Neural progenitor cell (in vitro differentiated cells): ENCODE results near the gene OR2T34. TPM values are rescaled to one million over a fixed set of nuclear protein-coding genes. Genes with fewer than 3 reads are reported as not detected.

Experiments used
- DNase-seq: peaks from one replicate; pipeline ENCODE4 v3.0.0-alpha.2; 2016; ENCODE audit warnings: low spot score
- H2AFZ ChIP-seq: fragments of 200-600 bp; sonication (generic); replicated peaks from 2 replicates; pipeline ENCODE4 v1.6.1; 2016; ENCODE audit warnings: antibody characterized with exemption
- H3F3A ChIP-seq: fragments of 200-600 bp; sonication (generic); 2 replicates; pipeline ENCODE4 v1.6.1; 2016; ENCODE audit warnings: antibody characterized with exemption, low read depth
- H3K27ac ChIP-seq: fragments of 200-600 bp; sonication (generic); 2 replicates; pipeline ENCODE4 v1.5.1; 2016; ENCODE audit warnings: mild to moderate bottlenecking
- H3K27me3 ChIP-seq: fragments of 200-600 bp; sonication (generic); 2 replicates; pipeline ENCODE4 v1.6.1; 2016; ENCODE audit warnings: mild to moderate bottlenecking, moderate library complexity
- H3K36me3 ChIP-seq: fragments of 200-600 bp; sonication (generic); 2 replicates; pipeline ENCODE4 v1.5.1; 2016
- H3K4me1 ChIP-seq: fragments of 200-600 bp; sonication (generic); 2 replicates; pipeline ENCODE4 v1.6.1; 2016; ENCODE audit warnings: mixed run types
- H3K4me2 ChIP-seq: fragments of 200-600 bp; sonication (generic); 2 replicates; pipeline ENCODE4 v1.6.1; 2016
- H3K4me3 ChIP-seq: fragments of 200-600 bp; sonication (generic); 2 replicates; pipeline ENCODE4 v1.5.1; 2016
- H3K79me2 ChIP-seq: fragments of 200-600 bp; sonication (generic); 2 replicates; pipeline ENCODE4 v1.6.1; 2016; ENCODE audit warnings: low read depth
- H3K9ac ChIP-seq: fragments of 200-600 bp; sonication (generic); 2 replicates; pipeline ENCODE4 v1.6.1; 2016
- H3K9me3 ChIP-seq: fragments of 200-600 bp; sonication (generic); 2 replicates; pipeline ENCODE4 v1.5.1; 2016; ENCODE audit warnings: low read depth
- H4K20me1 ChIP-seq: fragments of 200-600 bp; sonication (generic); 2 replicates; pipeline ENCODE4 v1.6.1; 2016; ENCODE audit warnings: low read depth
- H3K27ac Mint-ChIP-seq: 3 replicates; pipeline ENCODE4 v1.8.0; 2021; ENCODE audit warnings: mixed read lengths
- H3K27me3 Mint-ChIP-seq: 2 replicates; pipeline ENCODE4 v1.8.0; 2022; ENCODE audit warnings: low read depth, mild to moderate bottlenecking, inconsistent platforms, moderate library complexity, mixed read lengths; ENCODE audit not compliant: insufficient read depth
- H3K36me3 Mint-ChIP-seq: 3 replicates; pipeline ENCODE4 v1.8.0; 2021; ENCODE audit warnings: mixed read lengths
- H3K4me1 Mint-ChIP-seq: 3 replicates; pipeline ENCODE4 v1.8.0; 2021; ENCODE audit warnings: mixed read lengths
- H3K4me3 Mint-ChIP-seq: 3 replicates; pipeline ENCODE4 v1.8.0; 2021; ENCODE audit warnings: mild to moderate bottlenecking, moderate library complexity, mixed read lengths
- H3K9me3 Mint-ChIP-seq: 3 replicates; pipeline ENCODE4 v1.8.0; 2020; ENCODE audit warnings: mixed read lengths
- EZH2 ChIP-seq: fragments of 200-600 bp; sonication (generic); IDR thresholded peaks from 2 replicates; pipeline ENCODE4 v1.6.1; 2017; ENCODE audit warnings: antibody characterized with exemption, mild to moderate bottlenecking, moderate library complexity
- EZH2phosphoT487 ChIP-seq: fragments of 200-600 bp; sonication (generic); IDR thresholded peaks from 2 replicates; pipeline ENCODE4 v1.6.1; 2017; ENCODE audit warnings: antibody characterized with exemption
- total RNA-seq: library from RNA; depleted of rRNA; stranded (reverse); fragments of >200 nt; gene quantifications from 2 replicates; pipeline ENCODE4 v1.2.3, GENCODE V29; 2015; ENCODE audit warnings: low replicate concordance
- TF ChIP-seq, protein P1 (sequence below): fragments of 200-600 bp; sonication (generic); IDR thresholded peaks from 2 replicates; pipeline ENCODE4 v1.5.1; 2017; ENCODE audit warnings: antibody characterized with exemption, mild to moderate bottlenecking

The OR2T34 gene
- total RNA-seq, 1 donor from 2014 or later: not detected

GRCh38 chr1:248610301-248610700 is 35.7 kb upstream of the OR2T34 start:
- H3K4me3 Mint-ChIP-seq: no peak overlapping the region
- Histone ChIP-seq H3K9ac (no peak overlapping the region), H4K20me1 (no peaks in the 10 kb centered on the region), H2AFZ (no peak overlapping the region), H3K9me3 (peaks cover 45% of the 10 kb centered on the region), H3K27me3 (no peaks in the 10 kb centered on the region), H3K36me3 (no peaks in the 10 kb centered on the region), H3K4me3 (no peak overlapping the region), H3K4me1 (no peaks in the 10 kb centered on the region), H3F3A (no peaks in the 10 kb centered on the region), H3K27ac (no peak overlapping the region), H3K4me2 (no peak overlapping the region), H3K79me2 (no peaks in the 10 kb centered on the region)
- TF ChIP-seq, protein P1, sequence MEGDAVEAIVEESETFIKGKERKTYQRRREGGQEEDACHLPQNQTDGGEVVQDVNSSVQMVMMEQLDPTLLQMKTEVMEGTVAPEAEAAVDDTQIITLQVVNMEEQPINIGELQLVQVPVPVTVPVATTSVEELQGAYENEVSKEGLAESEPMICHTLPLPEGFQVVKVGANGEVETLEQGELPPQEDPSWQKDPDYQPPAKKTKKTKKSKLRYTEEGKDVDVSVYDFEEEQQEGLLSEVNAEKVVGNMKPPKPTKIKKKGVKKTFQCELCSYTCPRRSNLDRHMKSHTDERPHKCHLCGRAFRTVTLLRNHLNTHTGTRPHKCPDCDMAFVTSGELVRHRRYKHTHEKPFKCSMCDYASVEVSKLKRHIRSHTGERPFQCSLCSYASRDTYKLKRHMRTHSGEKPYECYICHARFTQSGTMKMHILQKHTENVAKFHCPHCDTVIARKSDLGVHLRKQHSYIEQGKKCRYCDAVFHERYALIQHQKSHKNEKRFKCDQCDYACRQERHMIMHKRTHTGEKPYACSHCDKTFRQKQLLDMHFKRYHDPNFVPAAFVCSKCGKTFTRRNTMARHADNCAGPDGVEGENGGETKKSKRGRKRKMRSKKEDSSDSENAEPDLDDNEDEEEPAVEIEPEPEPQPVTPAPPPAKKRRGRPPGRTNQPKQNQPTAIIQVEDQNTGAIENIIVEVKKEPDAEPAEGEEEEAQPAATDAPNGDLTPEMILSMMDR: no peak
- TF ChIP-seq EZH2 (no peak), EZH2phosphoT487 (no peak)
- H3K27me3 Mint-ChIP-seq: peaks cover 2% of the 10 kb centered on the region
- H3K36me3 Mint-ChIP-seq: no peaks in the 10 kb centered on the region
- no peak for DNase-seq
- H3K9me3 Mint-ChIP-seq: peaks cover 24% of the 10 kb centered on the region
- H3K4me1 Mint-ChIP-seq: no peaks in the 10 kb centered on the region
- no peak overlapping the region for H3K27ac Mint-ChIP-seq

DNA sequence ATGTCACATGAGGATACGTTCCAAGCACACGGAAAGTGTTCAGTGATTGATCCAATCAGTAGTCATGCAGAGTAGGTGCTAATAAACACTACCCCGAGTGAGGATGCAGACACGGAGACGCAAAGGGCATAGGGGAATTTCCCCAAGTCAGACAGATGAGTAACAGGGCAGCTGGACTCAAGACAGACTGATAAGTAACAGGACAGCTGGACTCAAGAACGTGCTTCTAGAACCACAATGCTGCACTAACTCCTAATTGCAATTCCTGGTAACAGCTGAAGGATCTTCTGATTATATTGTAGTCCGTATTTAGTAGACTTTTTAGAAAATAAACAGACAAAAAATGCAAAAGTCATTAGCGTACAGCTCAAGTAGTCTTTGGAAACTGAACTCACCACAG is 24.8 kb upstream of the OR2T34 start:
- Mint-ChIP-seq H3K9me3 (peaks cover 5% of the 10 kb centered on the region), H3K4me1 (no peaks in the 10 kb centered on the region), H3K27ac (no peak overlapping the region), H3K36me3 (no peaks in the 10 kb centered on the region), H3K27me3 (no peaks in the 10 kb centered on the region), H3K4me3 (no peak overlapping the region)
- Histone ChIP-seq H3K4me1 (no peaks in the 10 kb centered on the region), H3K27ac (no peak overlapping the region), H3K27me3 (no peaks in the 10 kb centered on the region), H3K4me3 (no peak overlapping the region), H3K4me2 (no peak overlapping the region), H4K20me1 (no peaks in the 10 kb centered on the region), H3K9me3 (peaks cover 54% of the 10 kb centered on the region), H2AFZ (no peak overlapping the region), H3F3A (no peaks in the 10 kb centered on the region), H3K79me2 (no peaks in the 10 kb centered on the region), H3K36me3 (no peaks in the 10 kb centered on the region), H3K9ac (no peak overlapping the region)
- TF ChIP-seq EZH2phosphoT487: no peak
- TF ChIP-seq, protein P1: no peak
- TF ChIP-seq EZH2: no peak
- no peak for DNase-seq

GRCh38 chr1:248597589-248597988 is 23.0 kb upstream of the OR2T34 start, which contains the start of gene OR2T10:
OR2T10 (minus strand) TSS chr1:248597700; CDS start chr1:248593768, 3,932 bp downstream.
- no peaks in the 10 kb centered on the region for H4K20me1 ChIP-seq
- Mint-ChIP-seq H3K9me3 (peaks cover 10% of the 10 kb centered on the region), H3K27me3 (no peaks in the 10 kb centered on the region), H3K27ac (no peak within 1 kb of the TSS), H3K4me3 (no peak within 1 kb of the TSS), H3K36me3 (no peaks in the 10 kb centered on the region), H3K4me1 (no peaks in the 10 kb centered on the region)
- H3F3A ChIP-seq: no peaks in the 10 kb centered on the region
- TF ChIP-seq EZH2 (no peak), EZH2phosphoT487 (no peak)
- TF ChIP-seq, protein P1: no peak
- no peaks in the 10 kb centered on the region for H3K4me1 ChIP-seq
- H3K9me3 ChIP-seq: peaks cover 45% of the 10 kb centered on the region
- no peak within 1 kb of the TSS for H2AFZ ChIP-seq
- no peak within 1 kb of the TSS for H3K4me2 ChIP-seq
- H3K27ac ChIP-seq: no peak within 1 kb of the TSS
- H3K27me3 ChIP-seq: no peaks in the 10 kb centered on the region
- no peak for DNase-seq
- no peaks in the 10 kb centered on the region for H3K79me2 ChIP-seq
- H3K9ac ChIP-seq: no peak within 1 kb of the TSS
- no peak within 1 kb of the TSS for H3K4me3 ChIP-seq
- H3K36me3 ChIP-seq: no peaks in the 10 kb centered on the region
